GM18511 (cell line): ENCODE measurements around the gene LAX1.
"Not testable (repeated sequence)": the region's sequence is repeated elsewhere in the genome, so short reads cannot be mapped to it uniquely, and the experiment has no call there.

Experiments used
- ATAC-seq: cut with Tn5 transposase; IDR thresholded peaks from one replicate; pipeline ENCODE4 v1.9.1; 2021; ENCODE audit warnings: mild to moderate bottlenecking, moderate library complexity; ENCODE audit not compliant: unreplicated experiment

Gene LAX1

DNA sequence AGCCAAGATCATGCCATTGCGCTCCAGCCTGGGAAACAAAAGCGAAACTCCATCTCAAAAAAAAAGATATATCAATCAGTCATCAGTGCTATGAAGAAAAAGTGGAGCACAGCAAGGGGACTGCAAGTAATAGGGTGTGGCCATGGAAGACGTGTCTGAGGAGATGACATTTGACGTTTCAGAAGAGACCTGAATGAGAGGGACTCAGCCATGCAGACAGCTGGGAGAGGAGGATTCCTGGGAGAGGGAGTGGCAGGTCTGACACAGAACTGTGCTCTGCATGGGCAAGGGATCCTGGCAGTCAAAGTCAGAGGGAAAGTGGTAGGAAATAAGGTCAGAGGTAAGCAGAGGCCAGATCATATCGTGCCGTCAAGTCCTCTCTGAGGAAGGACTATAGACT, 3.3 kb downstream of the LAX1 start:
- ATAC-seq, result no peak

- no peak for ATAC-seq
Measured at GRCh38 chr1:203769505-203770343, 4.7 kb downstream of the LAX1 start.

DNA sequence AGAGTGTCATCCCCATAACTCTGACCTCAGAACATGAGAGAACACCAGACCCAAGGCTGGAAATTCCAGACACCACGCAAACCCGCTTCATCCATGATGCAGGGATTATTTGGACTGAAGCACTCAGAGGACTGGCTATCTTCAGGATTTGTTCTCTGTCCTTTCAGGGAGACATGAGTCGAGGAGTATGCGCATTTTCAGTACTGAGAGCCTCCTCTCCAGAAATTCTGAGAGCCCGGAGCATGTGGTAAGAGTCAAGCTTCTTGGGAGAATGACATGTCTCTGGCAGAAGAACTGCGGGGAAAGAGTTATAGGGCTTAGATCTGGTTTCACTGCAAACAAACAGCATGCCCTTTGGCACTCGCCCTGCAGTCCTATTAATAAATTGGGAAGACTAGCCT, 6.9 kb downstream of the LAX1 start:
- no peak for ATAC-seq

DNA sequence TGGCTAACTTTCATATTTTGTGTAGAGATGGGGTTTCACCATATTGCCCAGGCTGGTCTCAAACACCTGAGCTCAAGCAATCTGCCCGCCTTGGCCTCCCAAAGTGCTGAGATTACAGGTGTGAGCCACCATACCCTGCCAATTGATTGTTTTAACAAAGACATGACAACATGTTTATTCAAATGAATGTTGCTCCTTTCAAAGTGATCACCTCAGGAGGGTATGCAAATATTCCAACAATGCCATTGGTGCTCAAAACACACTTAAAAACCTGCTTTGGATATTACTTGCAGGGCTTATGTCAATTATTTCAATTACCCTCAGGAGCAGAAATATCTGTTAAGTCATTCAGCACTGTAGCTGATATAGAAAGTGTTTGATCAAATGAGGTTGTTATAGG, 7.9 kb downstream of the LAX1 start:
- ATAC-seq, result no peak

- ATAC-seq, result no peak
Measured at GRCh38 chr1:203776636-203777035, 11.7 kb downstream of the LAX1 start.

DNA sequence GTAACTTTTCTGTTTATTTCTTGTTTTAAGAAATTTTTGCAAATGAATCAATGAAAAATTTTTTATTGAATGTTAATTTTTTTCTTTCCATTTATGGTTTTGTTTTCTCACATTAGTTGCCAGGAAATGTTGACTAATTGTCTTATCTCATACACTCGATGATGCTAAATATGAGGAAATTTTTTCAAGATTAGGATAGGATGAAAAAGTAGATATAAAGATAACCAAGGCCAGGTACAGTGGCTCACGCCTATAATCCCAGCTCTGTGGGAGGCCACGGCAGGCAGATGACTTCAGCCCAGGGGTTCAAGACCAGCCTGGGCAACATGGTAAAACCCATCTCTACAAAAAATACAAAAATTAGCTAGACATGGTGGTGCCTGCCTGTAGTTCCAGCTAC, 12.6 kb downstream of the LAX1 start:
- no peak for ATAC-seq

GRCh38 chr1:203778146-203778545, 13.2 kb downstream of the LAX1 start:
- no peak for ATAC-seq

DNA sequence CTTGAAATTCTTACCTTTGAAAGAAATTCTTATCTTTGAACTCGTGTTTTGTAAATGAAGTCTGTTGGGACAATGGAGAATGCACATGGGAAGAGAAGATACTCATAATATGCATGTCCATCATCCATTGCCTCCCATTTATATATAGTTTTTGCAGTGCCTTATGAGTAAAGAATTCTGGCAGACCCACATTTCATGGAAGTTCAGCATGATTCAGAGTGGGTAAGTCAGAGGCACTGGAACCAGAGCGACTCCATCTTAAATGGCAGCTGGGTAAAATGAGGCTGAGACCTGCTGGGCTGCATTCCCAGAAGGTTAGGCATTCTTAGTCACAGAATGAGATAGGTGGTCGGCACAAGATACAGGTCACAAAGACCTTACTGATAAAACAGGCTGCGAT, 13.8 kb downstream of the LAX1 start:
- ATAC-seq, result no peak

DNA sequence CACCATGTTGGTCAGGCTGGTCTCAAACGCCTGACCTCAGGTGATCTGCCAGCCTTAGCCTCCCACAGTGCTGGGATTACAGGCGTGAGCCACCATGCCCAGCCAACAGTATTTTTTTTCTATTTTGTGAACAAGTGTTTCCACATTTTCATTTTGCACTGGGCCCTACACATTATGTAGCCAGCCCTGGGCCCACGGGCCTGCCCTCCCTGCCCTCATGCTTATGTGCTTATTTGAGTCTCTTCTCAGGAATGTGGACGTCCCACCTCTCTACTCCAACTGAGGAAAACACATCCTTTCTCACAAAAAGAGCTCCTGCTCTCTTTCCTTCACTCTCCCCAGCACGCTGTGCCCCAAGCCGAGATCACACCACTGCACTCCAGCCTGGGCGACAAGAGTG, 17.0 kb downstream of the LAX1 start:
- no peak for ATAC-seq

DNA sequence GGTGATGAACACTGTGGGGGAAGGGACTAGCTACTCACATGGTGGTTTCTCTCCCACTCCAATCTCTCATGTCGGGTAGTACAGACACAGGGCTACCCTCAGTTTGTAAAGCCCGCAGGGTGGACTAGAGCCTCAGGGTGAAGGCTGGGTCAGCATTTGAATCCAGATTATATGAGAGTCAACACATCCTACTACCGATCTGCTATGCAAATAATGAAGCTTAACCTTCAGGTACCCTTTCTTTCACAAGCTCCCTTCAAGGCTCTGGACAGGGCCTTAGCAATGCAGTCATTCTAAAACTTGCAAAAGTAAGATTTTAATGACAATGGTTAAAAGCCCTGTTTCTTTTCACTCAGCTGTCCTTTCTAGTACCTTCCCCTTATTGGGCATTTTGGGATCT, 25.0 kb downstream of the LAX1 start:
- ATAC-seq, result no peak

GRCh38 chr1:203791498-203791897, 26.5 kb downstream of the LAX1 start:
- ATAC-seq, result no peak

- no peak for ATAC-seq
Measured at GRCh38 chr1:203792486-203792885, 27.5 kb downstream of the LAX1 start.

DNA sequence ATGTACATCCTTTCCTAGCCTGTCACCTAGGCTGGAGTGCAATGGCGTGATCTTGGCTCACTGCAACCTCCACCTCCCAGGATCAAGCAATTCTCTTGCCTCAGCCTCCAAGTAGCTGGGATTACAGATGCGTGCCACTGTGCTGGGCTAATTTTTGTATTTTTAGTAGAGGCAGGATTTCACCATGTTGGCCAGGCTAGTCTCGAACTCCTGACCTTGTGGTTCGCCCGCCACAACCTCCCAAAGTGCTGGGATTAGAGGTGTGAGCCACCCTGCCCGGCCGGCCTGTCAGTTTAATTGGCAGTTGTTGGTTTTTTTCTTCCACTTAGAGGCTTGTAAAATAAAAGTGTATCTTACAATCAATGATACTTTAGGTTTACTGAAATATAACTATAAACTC, 28.6 kb downstream of the LAX1 start:
- not testable (repeated sequence) for ATAC-seq

DNA sequence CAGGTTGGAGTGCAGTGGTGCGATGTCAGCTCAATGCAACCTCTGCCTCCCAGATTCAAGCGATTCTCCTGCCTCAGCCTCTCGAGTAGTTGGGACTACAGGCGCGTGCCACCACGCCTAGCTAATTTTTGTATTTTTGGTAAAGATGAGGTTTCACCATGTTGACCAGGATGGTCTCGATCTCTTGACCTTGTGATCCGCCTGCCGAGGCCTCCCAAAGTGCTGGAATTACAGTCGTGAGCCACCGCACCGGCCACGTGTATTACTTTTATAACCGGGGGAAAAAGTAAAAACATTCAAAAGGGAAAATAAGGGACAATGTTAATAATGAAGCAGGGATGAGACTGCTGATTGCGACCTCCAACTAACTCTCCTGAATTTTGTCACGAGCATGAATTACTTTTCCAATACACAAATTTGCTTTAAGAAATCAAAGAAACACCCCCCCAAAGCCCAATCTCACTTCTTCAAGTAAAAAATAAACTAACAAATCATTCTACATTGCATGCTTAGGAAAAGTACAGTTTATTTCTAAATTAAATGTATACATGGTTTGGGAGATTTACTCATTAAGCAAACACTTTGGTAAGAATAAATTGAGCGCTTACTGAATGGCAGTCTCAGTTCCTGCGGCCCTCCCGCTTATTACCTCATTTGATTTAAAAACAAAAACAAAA, 29.9 kb downstream of the LAX1 start:
- no peak for ATAC-seq

DNA sequence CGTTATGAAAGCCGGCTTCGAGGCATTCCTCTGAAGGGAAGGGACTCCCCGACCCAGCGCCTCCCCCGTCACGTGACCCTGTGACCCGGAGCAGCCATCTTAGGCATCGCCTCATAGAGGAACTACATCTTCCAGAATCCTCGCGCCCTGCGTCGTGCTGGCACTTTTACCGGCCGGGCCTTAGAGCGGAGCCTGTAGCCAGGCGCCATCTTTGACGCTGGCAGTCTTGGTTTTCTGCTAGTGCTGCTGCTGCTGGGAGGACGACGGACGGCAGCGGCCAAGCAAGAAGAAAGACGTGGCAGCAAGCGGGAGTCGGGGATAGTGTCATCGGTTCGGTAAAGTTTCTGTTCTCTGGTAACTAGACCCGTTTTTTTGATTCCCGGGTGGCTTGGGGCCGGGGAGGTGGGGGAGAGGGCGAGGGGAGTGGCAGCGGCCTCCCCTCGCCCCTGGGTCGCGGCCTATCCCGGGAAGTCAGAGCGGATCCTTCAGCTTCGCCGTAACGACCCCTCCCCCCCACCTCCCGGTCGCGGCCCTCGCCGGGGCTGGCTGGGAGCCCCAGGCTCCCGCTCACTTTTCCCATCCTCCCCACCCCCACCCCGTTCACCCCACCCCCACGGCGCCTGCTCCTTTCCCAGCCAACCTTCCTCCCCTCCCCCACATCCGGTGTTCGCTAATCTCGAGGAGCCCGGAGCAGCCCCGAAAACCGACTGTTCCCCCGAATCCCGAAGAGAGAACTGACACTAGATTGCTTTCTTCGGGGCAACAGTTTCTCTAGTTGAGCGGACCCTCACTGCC, 30.7 kb downstream of the LAX1 start, which contains the start of the genes ZBED6 and ZC3H11A:
Gene ZBED6, plus strand, starts transcription at position 183 of the 795 bp plus-strand sequence. CDS start 1,900 bp downstream, outside the sequence.
Gene ZC3H11A, plus strand, starts transcription at position 183 of the 795 bp plus-strand sequence. CDS start 21,448 bp downstream, outside the sequence.
- peak; percentile 98 for ATAC-seq

DNA sequence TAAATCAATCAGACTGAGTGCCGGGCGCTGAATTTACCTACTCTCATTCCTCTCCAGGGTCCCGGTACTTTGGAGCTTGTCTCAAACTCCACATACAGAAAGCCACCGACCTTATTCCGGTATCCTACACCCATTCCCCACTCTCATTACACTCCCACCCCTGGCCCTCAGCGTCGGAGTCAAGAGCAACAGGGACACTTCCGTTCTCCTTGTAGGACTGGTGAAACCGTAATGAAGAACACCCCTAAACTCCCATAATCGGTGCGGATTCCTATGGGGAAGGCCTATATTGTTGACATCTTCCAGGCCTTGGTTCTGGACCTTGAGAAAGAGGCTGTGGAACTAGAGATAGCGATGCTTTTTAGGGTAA, 31.2 kb downstream of the LAX1 start:
- peak; percentile 32 for ATAC-seq

GRCh38 chr1:203797216-203797615, 32.2 kb downstream of the LAX1 start:
- ATAC-seq, result no peak

DNA sequence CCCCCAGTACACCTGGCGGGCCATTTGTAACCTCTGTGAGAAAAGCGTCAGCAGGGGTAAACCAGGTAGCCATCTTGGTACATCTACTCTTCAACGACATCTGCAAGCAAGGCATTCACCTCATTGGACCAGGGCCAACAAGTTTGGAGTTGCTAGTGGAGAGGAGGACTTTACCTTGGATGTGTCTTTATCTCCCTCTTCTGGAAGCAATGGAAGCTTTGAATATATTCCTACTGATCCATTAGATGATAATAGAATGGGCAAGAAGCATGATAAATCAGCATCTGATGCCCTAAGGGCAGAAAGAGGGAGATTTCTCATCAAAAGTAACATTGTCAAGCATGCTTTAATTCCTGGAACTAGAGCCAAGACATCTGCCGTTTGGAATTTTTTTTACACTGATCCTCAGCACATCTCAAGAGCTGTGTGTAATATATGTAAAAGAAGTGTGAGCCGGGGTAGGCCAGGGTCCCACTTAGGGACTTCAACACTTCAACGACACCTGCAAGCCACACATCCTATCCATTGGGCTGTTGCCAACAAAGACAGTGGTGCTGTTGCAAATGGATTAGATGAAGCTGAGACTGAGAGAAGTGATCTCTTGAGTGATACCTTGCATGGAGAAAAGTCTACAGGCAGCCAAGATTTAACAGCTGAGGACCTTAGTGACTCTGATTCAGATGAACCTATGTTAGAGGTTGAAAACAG, 33.1 kb downstream of the LAX1 start:
- ATAC-seq, result no peak

GRCh38 chr1:203799157-203799556, 34.2 kb downstream of the LAX1 start:
- no peak for ATAC-seq

DNA sequence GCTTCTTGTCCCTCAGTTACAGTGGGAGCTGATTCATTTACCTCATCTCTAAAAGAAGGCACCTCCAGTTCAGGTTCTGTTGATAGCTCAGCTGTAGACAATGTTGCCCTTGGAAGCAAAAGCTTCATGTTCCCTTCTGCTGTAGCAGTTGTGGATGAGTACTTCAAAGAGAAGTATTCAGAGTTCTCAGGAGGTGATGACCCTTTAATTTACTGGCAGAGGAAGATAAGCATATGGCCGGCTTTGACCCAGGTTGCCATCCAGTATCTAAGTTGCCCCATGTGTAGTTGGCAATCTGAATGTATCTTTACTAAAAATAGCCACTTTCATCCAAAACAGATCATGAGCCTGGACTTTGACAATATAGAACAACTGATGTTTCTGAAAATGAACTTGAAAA, 35.0 kb downstream of the LAX1 start:
- ATAC-seq, result no peak

- no peak for ATAC-seq
Measured at GRCh38 chr1:203805689-203806088, 40.7 kb downstream of the LAX1 start.
